KOPT-K1 (cell line): ENCODE data around the gene CUL7.
"Not testable (repeated sequence)": the region's sequence is repeated elsewhere in the genome, so short reads cannot be mapped to it uniquely, and the experiment has no call there.

Experiments used
- H3K27ac ChIP-seq: fragments of 200-600 bp; sonication (generic); 2 replicates; pipeline ENCODE4 v1.5.1; 2016; ENCODE audit warnings: antibody characterized with exemption, mild to moderate bottlenecking, low read depth, low read length; ENCODE audit not compliant: poor library complexity, severe bottlenecking
- H3K36me3 ChIP-seq: fragments of 200-600 bp; sonication (generic); 2 replicates; pipeline ENCODE4 v1.5.1; 2017; ENCODE audit warnings: antibody characterized with exemption, mild to moderate bottlenecking, low read length, moderate library complexity; ENCODE audit not compliant: insufficient read depth
- H3K9me3 ChIP-seq: fragments of 200-600 bp; sonication (generic); 2 replicates; pipeline ENCODE4 v1.5.1; 2017; ENCODE audit warnings: antibody characterized with exemption, low read length, mild to moderate bottlenecking; ENCODE audit not compliant: insufficient read depth, poor library complexity, severe bottlenecking

CUL7 gene

DNA sequence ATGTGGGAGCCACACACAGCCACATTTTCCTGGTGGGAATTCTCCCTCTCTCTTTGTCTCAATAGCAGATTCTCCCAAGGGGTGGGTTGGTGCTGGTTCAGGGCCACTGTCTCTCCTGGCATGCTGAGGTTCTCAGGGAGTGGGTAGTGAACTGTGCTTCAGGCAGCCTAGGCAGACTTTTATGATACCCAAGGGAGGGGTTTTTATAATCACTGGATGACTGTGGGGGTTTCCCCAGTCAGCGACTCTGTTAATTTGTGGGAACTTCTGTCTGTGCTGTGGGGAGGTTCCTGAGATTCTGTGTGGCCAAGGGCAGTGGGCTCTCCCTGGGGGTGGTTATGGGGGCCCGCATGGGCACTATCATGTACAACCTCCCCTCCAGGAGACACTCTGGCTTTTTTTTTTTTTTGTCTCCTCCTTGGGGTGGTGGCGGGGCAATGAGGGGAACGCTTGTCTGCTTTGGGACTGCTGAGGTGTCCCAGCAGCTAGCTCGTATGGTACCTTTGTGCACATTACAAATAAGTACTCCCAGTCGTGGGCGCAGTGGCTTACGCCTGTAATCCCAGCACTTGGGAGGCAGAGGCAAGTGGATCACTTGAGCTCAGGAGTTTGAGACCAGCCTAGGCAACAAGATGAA is 32.5 kb upstream of the CUL7 start:
- Histone ChIP-seq H3K9me3 (no peaks in the 10 kb centered on the region), H3K27ac (no peak overlapping the region), H3K36me3 (no peaks in the 10 kb centered on the region)

DNA sequence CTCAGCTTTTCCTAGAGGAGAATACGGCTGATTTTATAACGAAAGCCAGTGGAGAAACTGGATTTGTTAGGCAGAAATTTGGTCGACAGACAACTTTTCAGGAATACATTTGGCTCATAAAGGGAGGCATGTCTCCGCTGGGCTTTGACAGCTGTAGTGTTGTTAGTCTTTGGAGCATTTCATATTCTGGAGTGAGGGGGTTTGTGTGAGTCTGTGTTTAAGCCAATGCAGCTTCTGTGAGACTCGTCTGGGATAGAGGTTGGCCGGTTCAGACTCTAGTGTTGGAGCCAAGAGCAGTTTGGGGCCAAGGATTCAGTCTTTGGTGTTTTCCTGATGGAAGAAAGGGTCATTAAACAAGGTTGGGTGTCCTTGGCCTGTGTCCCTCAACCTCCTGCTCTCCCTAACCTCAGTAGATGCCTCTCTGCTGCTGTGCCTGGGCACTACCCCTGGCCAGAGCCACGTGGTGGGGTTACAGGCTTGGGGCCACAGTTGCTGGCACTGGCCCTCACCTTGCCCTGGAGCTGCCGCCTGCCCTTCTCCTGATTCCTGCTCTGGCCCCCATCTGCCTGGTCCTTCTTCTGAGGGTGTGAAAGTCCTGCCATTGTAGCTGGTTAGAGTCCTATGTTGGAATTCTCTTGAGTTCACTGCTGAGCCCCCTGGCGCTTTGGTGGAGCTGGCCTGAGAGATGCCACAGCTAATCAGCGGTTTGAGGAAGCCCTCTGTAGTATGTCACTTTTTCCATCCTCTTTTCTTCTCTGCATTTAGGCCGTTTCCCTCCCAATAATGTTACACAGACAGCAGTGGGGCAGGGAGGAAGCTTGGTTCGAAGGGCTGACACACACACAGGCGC is 29.4 kb upstream of the CUL7 start:
- H3K27ac ChIP-seq: no peak overlapping the region
- H3K36me3 ChIP-seq: no peaks in the 10 kb centered on the region
- no peaks in the 10 kb centered on the region for H3K9me3 ChIP-seq

DNA sequence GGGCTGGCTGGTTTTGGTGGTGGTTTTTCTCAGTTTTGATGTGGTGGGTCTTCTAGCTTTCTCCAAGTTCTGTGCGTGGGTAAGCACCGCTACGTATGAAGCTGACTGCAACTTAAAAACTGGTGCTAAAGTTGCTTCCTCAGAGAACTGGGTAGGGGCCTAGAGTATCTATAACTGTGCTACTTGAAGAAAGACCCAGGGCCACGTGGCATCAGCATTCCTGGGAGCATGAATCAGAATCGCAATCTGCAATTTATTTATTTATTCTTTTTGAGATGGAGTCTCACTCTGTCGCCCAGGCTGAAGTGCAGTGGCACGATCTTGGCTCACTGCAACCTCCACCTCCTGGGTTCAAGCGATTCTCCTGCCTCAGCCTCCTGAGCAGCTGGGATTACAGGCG is 28.3 kb upstream of the CUL7 start:
- not testable (repeated sequence) for H3K9me3 ChIP-seq, H3K27ac ChIP-seq, H3K36me3 ChIP-seq

DNA sequence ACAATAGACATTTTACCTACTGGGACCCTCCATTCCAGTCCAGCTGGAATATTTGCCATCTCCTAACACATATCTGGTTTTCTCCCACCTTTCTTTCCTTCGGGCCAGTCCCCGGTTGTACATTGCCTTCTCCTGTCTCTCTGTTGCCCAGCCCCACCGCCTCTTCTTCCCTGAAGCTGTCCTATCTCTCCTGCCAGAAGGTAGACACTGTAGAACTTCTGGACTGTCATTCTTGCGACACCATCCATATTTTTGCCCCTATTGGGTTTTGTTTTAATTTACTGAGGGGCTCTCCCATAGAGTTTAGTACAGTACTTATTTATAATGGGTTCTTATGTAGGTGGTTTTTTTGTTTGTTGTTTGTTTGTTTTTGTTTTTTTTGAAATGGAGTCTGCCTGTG is 27.4 kb upstream of the CUL7 start:
- H3K36me3 ChIP-seq: no peaks in the 10 kb centered on the region
- H3K27ac ChIP-seq: no peak overlapping the region
- H3K9me3 ChIP-seq: no peaks in the 10 kb centered on the region

DNA sequence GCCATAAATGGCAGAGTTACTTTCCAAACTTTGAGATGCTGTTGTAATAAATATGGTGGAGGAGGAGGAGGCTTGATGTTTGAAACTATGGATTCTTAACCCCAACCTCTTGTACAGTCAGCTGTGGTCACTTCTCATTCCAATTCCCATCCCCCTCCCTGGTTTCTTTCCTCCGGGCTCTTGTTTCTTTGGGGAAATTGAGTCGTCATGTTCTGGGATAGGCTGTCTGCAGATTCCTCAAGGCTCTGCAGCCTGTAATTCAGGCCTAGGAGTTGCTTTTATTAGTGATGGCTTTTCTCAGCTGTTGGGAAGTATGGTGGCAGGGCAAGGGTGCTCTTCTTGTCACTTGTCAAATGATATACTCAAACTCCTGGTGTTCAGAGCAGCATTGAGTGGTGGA is 25.0 kb upstream of the CUL7 start:
- H3K9me3 ChIP-seq: no peaks in the 10 kb centered on the region
- H3K27ac ChIP-seq: no peak overlapping the region
- no peaks in the 10 kb centered on the region for H3K36me3 ChIP-seq

DNA sequence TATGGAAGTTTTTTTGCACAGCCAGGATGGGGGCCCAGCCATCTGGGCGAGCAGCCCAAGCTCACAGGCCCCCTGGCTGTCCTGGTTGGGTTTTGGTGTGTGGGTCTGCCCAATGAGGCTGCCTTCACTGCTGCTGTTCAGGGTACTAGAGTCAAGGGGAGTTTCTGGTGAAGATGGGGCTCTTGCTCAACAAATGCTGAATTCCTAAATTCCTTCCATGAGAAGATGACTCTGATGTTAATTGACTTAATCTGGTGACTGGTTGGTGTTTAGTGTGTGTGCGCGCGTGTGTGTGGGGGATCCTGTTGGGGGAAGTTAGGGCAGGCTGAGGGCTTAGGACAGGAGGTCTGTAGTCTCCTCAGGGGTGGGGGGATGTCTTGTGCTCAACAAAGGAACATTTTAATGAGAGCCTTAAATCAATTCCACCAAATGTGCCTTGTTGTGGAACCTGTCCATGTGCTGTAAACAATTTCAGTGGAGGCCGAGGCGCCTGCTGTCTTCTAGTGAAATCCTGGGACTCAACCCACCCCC is 24.4 kb upstream of the CUL7 start:
- Histone ChIP-seq H3K36me3 (no peaks in the 10 kb centered on the region), H3K9me3 (no peaks in the 10 kb centered on the region), H3K27ac (no peak overlapping the region)

DNA sequence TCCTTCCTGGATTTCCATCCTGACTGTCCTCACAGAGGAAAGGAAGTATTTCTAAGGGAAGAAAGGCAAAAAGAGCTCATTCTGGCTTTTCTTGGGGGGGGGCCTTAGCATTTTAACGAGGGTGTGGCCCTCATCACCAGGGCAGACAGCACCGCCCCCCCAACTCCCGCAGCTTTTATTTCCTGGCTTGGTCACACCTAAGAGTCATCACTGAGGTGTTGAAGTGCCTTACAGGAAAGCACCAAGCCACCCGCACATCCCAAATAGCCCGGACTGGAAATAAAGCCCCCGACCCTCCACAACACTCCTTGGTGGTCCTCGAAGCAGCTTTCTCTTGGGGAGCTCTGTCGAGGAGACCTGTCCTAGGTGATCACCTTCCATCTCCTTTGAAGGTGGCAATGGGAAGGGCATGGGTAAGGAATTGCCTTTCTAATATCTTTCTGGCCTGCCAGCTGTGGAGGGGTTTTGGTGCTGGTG is 23.7 kb upstream of the CUL7 start:
- Histone ChIP-seq H3K9me3 (no peaks in the 10 kb centered on the region), H3K27ac (peak overlapping the region; percentile 66), H3K36me3 (no peaks in the 10 kb centered on the region)

DNA sequence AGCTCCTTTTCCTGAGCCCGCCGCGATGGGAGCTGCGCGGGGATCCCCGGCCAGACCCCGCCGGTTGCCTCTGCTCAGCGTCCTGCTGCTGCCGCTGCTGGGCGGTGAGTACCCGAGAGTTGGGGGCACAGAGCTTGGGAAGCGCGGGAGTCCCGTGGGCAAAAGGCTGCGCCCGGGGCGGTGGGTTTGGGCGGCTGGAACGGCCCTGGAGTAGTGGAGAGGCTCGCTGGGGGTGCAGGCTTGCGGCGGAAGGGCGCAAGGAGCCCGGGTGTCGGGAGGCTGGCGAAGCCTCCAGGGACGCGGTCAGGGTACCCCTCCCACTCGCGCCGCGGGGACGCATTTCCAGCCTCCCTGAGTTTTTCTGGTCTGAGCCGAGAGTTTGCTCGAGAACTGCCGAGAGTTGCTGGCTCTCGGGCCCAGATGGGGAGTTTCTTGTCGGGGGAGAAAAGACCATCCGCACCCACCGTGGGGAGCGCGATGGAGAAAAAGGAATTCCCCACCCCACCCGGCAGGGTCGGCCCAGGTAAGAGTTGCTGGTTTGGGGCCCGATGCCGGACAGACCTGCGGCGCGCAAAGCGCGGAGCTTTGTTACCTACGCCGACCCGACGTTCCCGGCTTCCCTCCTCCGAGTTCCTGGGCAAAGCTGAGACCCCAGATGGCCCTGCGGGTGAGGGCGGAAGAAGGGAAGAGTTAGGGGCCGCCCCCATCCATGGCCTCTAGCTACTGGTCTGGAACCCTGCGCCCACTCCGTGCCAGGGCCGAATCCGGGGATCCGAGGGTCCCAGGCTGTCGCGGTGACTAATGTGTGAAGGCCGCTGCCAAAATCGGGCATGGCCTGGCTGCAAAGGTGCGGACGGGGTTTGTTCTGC is 23.0 kb upstream of the CUL7 start:
- Histone ChIP-seq H3K36me3 (no peaks in the 10 kb centered on the region), H3K27ac (peak overlapping the region; percentile 66), H3K9me3 (no peaks in the 10 kb centered on the region)

DNA sequence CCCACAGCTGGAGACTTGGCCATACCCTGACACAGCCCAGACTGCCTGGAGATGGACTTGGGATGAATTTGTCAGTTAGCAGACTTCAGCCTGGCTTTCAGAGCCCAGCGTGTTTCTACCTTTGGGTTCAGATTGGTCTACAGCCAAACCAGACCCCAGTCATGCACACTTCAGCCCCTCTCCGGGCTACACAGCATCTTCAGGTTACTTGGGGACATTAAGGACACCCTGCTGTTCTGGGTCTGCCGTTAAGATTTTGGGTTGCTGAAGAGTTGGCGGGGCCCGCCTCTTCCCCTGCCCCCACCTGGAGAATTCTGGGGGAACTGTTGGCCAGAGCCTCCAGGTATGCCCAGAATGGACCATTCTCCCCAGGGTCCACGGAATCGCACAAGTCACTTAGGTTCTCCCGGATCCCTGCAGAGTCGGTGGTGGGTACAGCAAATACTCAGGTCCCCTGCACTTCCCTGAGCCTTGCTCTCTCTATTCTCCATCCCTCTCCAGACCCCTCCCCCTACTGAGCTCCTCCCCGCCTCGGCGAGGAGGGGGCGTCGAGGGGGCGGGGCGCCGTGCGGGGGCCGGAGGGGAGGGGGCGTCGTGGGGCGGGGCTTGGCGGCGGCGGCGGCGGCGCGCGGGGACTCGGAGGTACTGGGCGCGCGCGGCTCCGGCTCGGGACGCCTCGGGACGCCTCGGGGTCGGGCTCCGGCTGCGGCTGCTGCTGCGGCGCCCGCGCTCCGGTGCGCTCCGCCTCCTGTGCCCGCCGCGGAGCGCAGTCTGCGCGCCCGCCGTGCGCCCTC is 22.2 kb upstream of the CUL7 start, which contains the start of gene PTK7:
TSS of gene PTK7 (plus strand) at position 645 of the 794 bp plus-strand sequence. CDS start 175 bp downstream, outside the sequence.
- peak within 1 kb of the TSS; percentile 66 for H3K27ac ChIP-seq
- no peaks in the 10 kb centered on the region for H3K36me3 ChIP-seq
- no peaks in the 10 kb centered on the region for H3K9me3 ChIP-seq

DNA sequence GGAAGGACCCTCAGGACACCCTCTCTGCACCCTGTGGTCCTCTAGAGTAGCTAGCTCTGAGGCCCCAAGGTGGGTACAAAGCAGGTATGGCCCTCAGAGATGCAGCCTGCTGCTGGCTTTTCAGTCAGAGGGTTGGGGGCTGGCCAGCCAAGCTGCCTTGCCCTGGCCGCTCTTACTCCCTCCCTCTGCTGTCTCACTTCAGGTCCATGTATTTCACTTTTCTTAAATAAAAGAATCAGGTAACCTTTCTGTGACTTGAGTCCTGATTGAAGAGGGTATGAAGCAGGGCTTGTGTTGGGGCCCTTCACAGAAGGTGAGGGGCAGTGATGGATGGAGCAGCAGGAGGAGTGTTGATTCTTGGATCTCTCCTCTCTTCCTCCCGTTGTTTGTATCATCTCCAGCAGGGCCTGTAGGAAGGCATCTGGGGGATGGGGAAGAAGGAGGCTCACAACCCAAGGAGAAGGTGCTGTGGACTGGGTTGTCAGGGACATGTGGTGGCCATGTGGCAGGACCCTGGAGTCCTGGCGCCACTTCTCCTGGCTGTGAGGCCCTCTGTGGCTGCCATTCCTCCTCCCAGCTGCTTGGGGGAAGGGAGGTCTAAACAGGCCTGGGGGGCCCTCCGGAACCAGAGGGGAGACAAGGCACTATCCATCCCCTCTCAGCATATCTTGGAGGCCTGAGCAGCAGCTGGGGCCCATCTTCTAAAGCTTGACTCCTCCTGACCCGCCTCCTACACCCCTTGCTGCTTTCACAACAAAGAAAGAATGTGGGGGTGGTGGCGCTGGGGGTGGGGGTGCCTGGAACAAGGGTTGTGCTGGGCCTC is 21.4 kb upstream of the CUL7 start:
- no peaks in the 10 kb centered on the region for H3K36me3 ChIP-seq
- H3K27ac ChIP-seq: peak overlapping the region; percentile 41
- H3K9me3 ChIP-seq: no peaks in the 10 kb centered on the region

DNA sequence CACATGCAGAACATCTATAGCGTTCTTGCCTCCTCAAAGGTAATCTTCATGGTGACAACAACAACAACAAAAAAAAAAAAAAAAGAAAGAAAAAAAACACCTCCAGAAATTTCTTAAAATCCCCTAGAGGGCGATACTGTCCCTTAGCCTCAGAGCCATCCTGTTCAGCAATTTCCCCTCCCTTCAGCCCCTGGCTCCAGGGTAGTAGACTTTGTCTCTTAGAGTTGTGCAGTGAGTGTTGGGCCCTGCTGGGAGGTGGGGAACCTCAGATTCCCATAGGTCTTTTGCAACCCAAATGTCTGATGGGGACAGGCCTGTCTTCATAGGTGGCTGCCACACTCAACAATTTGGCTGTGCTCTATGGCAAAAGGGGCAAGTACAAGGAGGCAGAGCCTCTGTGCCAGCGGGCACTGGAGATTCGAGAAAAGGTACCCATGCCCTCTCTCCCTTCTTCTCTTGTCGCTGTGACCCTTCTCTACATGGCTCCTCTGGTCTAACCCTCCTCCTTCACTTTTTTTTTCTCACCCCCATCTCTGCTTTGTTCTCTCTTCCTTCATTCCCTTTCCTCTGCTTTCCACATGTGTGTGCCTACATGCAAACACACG is 16.5 kb upstream of the CUL7 start:
- H3K9me3 ChIP-seq: no peaks in the 10 kb centered on the region
- H3K36me3 ChIP-seq: peaks cover 6% of the 10 kb centered on the region; the same call in 1 of the 2 replicates
- H3K27ac ChIP-seq: peak overlapping the region; percentile 21

DNA sequence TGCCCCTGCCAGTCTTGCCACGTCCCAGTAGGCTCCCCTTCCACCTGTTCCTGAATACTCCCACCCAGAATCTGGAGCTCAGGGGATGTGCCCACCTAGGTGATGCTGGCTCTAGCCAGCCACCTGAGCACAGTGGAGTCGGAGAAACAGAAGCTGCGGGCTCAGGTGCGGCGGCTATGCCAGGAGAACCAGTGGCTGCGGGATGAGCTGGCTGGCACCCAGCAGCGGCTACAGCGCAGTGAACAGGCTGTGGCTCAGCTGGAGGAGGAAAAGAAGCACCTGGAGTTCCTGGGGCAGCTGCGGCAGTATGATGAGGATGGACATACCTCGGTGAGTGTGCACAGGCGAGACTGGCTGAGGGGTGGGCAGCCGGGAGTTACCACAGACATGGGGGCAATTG is 9.2 kb upstream of the CUL7 start:
- H3K27ac ChIP-seq: no peak overlapping the region
- H3K9me3 ChIP-seq: no peaks in the 10 kb centered on the region
- H3K36me3 ChIP-seq: peaks cover 9% of the 10 kb centered on the region; the same call in 1 of the 2 replicates

DNA sequence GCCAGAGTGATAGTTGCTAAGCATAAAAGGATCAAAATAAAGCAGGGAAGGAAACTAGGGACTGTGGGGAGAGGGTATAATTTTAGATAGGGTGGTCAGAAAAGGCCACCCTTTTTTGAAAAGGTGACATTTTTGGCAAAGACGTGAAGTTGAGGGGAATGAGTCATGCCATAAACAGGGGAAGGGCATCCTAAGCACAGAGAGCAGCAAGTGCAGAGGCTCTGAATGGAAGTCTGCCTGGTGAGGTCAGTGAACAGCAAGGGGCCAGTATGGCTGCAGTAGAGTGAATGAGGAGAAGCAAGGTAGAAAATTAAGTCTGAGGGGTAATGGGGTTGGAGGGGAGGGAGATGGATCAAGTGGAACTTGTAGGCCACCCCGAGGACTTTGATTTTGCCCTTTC is 8.2 kb upstream of the CUL7 start:
- no peak overlapping the region for H3K27ac ChIP-seq
- no peaks in the 10 kb centered on the region for H3K9me3 ChIP-seq
- peaks cover 13% of the 10 kb centered on the region; the same call in 1 of the 2 replicates for H3K36me3 ChIP-seq
